OCI-LY7 (cell line): ENCODE data around the gene RCAN3.

Source experiments
- CTCF ChIP-seq: fragments of 200-600 bp; sonication (generic); conservative IDR thresholded peaks from 2 replicates; pipeline ENCODE4 v1.5.1; 2014; ENCODE audit warnings: mild to moderate bottlenecking, antibody characterized with exemption, low read length, moderate library complexity, mixed read lengths
- EZH2phosphoT487 ChIP-seq: fragments of 200-600 bp; sonication (generic); IDR thresholded peaks from 2 replicates; pipeline ENCODE4 v1.6.1; 2018; ENCODE audit warnings: low read depth, borderline replicate concordance, mild to moderate bottlenecking, mixed run types, antibody characterized with exemption, low read length, moderate library complexity, mixed read lengths

GRCh38 chr1:24463776-24464735, 38.6 kb upstream of the RCAN3 start:
- TF ChIP-seq CTCF (no peak), EZH2phosphoT487 (no peak)
